ENCODE results near the gene SBDS.
"Not testable (repeated sequence)": the region's sequence is repeated elsewhere in the genome, so short reads cannot be mapped to it uniquely, and the experiment has no call there.

DNA sequence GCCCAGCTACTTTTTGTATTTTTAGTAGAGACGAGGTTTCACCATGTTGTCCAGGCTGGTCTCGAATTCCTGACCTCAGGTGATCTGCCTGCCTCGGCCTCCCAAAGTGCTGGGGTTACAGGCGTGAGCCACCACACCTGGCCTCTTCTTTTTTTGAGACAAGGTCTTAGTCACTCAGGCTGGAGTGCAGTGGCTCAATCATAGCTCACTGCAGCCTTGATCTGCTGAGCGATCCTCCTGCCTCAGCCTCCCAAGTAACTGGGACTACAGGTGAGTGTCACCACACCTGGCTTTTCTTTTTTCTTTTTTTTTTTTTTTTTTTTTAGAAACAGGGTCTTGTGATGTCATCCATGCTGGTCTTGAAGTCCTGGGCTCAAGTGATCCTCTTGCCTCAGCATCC, 26.4 kb downstream of the SBDS start:
- TF ChIP-seq, protein P1, sequence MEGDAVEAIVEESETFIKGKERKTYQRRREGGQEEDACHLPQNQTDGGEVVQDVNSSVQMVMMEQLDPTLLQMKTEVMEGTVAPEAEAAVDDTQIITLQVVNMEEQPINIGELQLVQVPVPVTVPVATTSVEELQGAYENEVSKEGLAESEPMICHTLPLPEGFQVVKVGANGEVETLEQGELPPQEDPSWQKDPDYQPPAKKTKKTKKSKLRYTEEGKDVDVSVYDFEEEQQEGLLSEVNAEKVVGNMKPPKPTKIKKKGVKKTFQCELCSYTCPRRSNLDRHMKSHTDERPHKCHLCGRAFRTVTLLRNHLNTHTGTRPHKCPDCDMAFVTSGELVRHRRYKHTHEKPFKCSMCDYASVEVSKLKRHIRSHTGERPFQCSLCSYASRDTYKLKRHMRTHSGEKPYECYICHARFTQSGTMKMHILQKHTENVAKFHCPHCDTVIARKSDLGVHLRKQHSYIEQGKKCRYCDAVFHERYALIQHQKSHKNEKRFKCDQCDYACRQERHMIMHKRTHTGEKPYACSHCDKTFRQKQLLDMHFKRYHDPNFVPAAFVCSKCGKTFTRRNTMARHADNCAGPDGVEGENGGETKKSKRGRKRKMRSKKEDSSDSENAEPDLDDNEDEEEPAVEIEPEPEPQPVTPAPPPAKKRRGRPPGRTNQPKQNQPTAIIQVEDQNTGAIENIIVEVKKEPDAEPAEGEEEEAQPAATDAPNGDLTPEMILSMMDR (IDR thresholded peaks at IDR 0.05) = not testable (repeated sequence)
- not testable (repeated sequence) for TF ChIP-seq POLR2A (IDR thresholded peaks at IDR 0.05)
